Neuronal stem cell (in vitro differentiated cells): Measurements from ENCODE around the gene IFI27.

ENCODE experiments used
- DNase-seq: peaks from one replicate; pipeline ENCODE4 v3.0.0-alpha.2; 2013; ENCODE audit warnings: low spot score
- H2AFZ ChIP-seq: one replicate; pipeline ENCODE4 v1.6.1; 2013; ENCODE audit warnings: mild to moderate bottlenecking, low read length, inconsistent platforms
- H2AK5ac ChIP-seq: 2 replicates; pipeline ENCODE4 v1.6.1; 2013; ENCODE audit warnings: low read depth, mild to moderate bottlenecking, inconsistent platforms, low read length, moderate library complexity, mixed read lengths
- H2BK120ac ChIP-seq: 2 replicates; pipeline ENCODE4 v1.6.1; 2013; ENCODE audit warnings: low read depth, mild to moderate bottlenecking, inconsistent platforms, low read length, moderate library complexity, mixed read lengths
- H2BK12ac ChIP-seq: one replicate; pipeline ENCODE4 v1.6.1; 2013; ENCODE audit warnings: low read length, inconsistent platforms
- H2BK15ac ChIP-seq: 2 replicates; pipeline ENCODE4 v1.6.1; 2013; ENCODE audit warnings: mild to moderate bottlenecking, low read length, inconsistent platforms, mixed read lengths
- H2BK5ac ChIP-seq: one replicate; pipeline ENCODE4 v1.6.1; 2013; ENCODE audit warnings: inconsistent platforms, mild to moderate bottlenecking, low read length, moderate library complexity
- H3K14ac ChIP-seq: one replicate; pipeline ENCODE4 v1.6.1; 2013; ENCODE audit warnings: low read length, inconsistent platforms
- H3K18ac ChIP-seq: 2 replicates; pipeline ENCODE4 v1.6.1; 2013; ENCODE audit warnings: low read length, inconsistent platforms
- H3K23ac ChIP-seq: 2 replicates; pipeline ENCODE4 v1.6.1; 2013; ENCODE audit warnings: low read depth, mild to moderate bottlenecking, mixed read lengths, low read length, inconsistent platforms; ENCODE audit not compliant: poor library complexity
- H3K27ac ChIP-seq: replicated peaks from 3 replicates; pipeline ENCODE4 v1.5.1; 2013; ENCODE audit warnings: low read length, inconsistent platforms
- H3K27me3 ChIP-seq, 3 experiments: 2 replicates each; pipeline ENCODE4 v1.6.1; 2013; ENCODE audit warnings: low read length in 3 of 3, mild to moderate bottlenecking in 2 of 3, inconsistent platforms in 1 of 3, low read depth in 1 of 3, mixed read lengths in 1 of 3, moderate library complexity in 1 of 3; ENCODE audit not compliant: control insufficient read depth in 3 of 3, insufficient read depth in 3 of 3
- H3K36me3 ChIP-seq, 2 donors: replicated peaks in 1 of 2; 2 replicates each; pipeline ENCODE4 v1.6.1; 2013; ENCODE audit warnings: low read length in 2 of 2; ENCODE audit not compliant: control insufficient read depth in 2 of 2, insufficient read depth in 2 of 2
- H3K4ac ChIP-seq: 2 replicates; pipeline ENCODE4 v1.6.1; 2013; ENCODE audit warnings: inconsistent platforms, mild to moderate bottlenecking, low read length, moderate library complexity
- H3K4me1 ChIP-seq, 2 donors: 1 replicate in 1 of 2; 2 replicates in 1 of 2; pipeline ENCODE4 v1.6.1; 2013; ENCODE audit warnings: low read length in 2 of 2, low read depth in 1 of 2; ENCODE audit not compliant: control insufficient read depth in 2 of 2, insufficient read depth in 1 of 2
- H3K4me2 ChIP-seq: one replicate; pipeline ENCODE4 v1.6.1; 2013; ENCODE audit warnings: mild to moderate bottlenecking, low read length, inconsistent platforms; ENCODE audit not compliant: insufficient read depth, poor library complexity, severe bottlenecking
- H3K4me3 ChIP-seq, 2 donors: 2 replicates each; pipeline ENCODE4 v1.5.1; 2013; ENCODE audit warnings: low read length in 2 of 2, mild to moderate bottlenecking in 2 of 2, inconsistent platforms in 1 of 2, moderate library complexity in 1 of 2
- H3K79me1 ChIP-seq: one replicate; pipeline ENCODE4 v1.6.1; 2013; ENCODE audit warnings: low read depth, mild to moderate bottlenecking, inconsistent platforms, low read length, moderate library complexity
- H3K9ac ChIP-seq: one replicate; pipeline ENCODE4 v1.6.1; 2013; ENCODE audit warnings: mild to moderate bottlenecking, low read depth, low read length, inconsistent platforms; ENCODE audit not compliant: poor library complexity
- H3K9me3 ChIP-seq, 2 donors: replicated peaks in 1 of 2; 2 replicates each; pipeline versions ENCODE3 to v1.6.1; 2013; ENCODE audit warnings: low read length in 2 of 2, mild to moderate bottlenecking in 2 of 2, inconsistent platforms in 1 of 2, low read depth in 1 of 2, mixed read lengths in 1 of 2, moderate library complexity in 1 of 2; ENCODE audit not compliant: control insufficient read depth in 2 of 2, insufficient read depth in 1 of 2
- H4K8ac ChIP-seq: one replicate; pipeline ENCODE4 v1.6.1; 2013; ENCODE audit warnings: low read depth, mild to moderate bottlenecking, inconsistent platforms, low read length, moderate library complexity
- H4K91ac ChIP-seq: one replicate; pipeline ENCODE4 v1.6.1; 2013; ENCODE audit warnings: low read length, low read depth, mild to moderate bottlenecking, inconsistent platforms; ENCODE audit not compliant: poor library complexity
- WGBS, 2 donors: extraction: QIAGEN DNeasy Blood & Tissue Kit; methylation state at CpG; one replicate each; pipeline ENCODE4 v1.1.7; 2013; ENCODE audit warnings: missing lambda C conversion rate in 2 of 2, mixed read lengths in 1 of 2; ENCODE audit not compliant: insufficient read length in 2 of 2, insufficient replicate concordance in 1 of 2; ENCODE audit errors: extremely low coverage in 2 of 2; 5-methylcytosine and 5-hydroxymethylcytosine counted together

The IFI27 gene

DNA sequence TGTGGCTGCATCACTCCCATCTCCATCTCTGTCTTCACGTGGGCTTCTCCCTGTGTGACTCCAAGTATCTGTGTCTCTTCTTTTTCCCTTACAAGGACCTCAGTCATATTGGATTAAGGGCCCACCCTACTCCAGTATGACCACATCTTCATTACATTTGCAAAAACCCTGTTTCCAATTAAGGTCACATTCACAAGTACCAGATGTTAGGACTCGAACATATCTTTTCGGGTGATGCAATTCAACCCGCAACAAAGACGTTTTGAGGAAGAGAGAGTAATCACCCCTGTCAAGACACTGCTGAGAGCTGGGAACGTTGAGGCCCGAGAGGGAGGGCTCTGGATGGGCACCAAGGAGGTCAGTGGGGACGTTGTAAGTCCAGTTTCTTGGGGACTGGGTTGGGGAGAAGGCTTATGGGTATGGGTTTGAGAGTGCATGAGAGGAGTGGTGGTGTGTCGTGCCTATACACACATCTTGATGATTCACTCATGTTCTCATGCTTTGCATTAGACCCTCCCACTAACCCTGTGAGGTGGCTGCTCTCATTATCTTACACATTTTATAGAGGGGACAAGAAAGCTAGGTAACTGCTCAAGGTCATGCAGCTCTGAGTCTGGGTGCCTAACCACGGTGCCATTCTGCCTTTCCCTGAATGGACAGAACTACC is 12.1 kb upstream of the IFI27 start:
- H3K36me3 ChIP-seq, result peaks cover 0 to 32% of the 10 kb centered on the region in 2 donors
- no peak overlapping the region for H2AK5ac ChIP-seq
- H4K91ac ChIP-seq, result no peak overlapping the region
- no peak overlapping the region for H2AFZ ChIP-seq
- DNase-seq, result no peak
- H2BK120ac ChIP-seq, result peak overlapping the region; percentile 7
- no peaks in the 10 kb centered on the region for H3K79me1 ChIP-seq
- no peak overlapping the region for H2BK5ac ChIP-seq
- no peak overlapping the region for H2BK12ac ChIP-seq
- no peaks in the 10 kb centered on the region for H3K4me1 ChIP-seq
- no peak overlapping the region for H3K27ac ChIP-seq
- no peak overlapping the region for H3K4me3 ChIP-seq
- H3K23ac ChIP-seq, result no peak overlapping the region
- no CpG with 5 or more reads among the region's 10 CpGs for WGBS, 2 donors
- H4K8ac ChIP-seq, result no peak overlapping the region
- no peak overlapping the region for H3K18ac ChIP-seq
- H2BK15ac ChIP-seq, result no peak overlapping the region
- H3K9me3 ChIP-seq, result no peaks in the 10 kb centered on the region
- H3K4me2 ChIP-seq, result no peak overlapping the region
- no peaks in the 10 kb centered on the region for H3K27me3 ChIP-seq
- H3K4ac ChIP-seq, result no peak overlapping the region
- no peak overlapping the region for H3K14ac ChIP-seq
- no peak overlapping the region for H3K9ac ChIP-seq

DNA sequence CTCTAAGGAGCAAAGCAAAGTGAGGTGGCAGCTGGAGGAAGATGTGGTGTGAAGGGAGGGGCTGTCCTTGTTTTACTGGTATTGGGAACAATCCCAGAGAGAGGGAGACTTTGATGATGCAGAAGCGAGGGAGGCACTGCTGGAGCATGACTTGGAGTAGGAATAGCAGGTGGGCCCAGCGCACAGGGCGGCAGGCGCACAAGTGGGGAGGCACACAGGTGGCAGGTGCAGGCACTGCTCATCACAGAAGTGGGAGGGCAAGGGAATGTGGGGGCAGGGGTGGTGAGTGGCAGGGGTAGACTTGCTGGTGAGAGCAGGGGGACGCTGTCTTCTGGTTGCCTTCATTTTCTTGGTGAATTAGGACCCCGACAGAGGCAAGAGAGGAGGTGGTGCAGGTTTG is 11.5 kb upstream of the IFI27 start:
- DNase-seq, result no peak
- no peak overlapping the region for H3K23ac ChIP-seq
- no peak overlapping the region for H3K9ac ChIP-seq
- no peaks in the 10 kb centered on the region for H3K4me1 ChIP-seq
- H4K8ac ChIP-seq, result no peak overlapping the region
- WGBS, 2 donors, result no CpG with 5 or more reads among the region's 6 CpGs
- peaks cover 0 to 32% of the 10 kb centered on the region in 2 donors for H3K36me3 ChIP-seq
- no peak overlapping the region for H3K4me3 ChIP-seq
- no peak overlapping the region for H3K4ac ChIP-seq
- H2AK5ac ChIP-seq, result no peak overlapping the region
- no peak overlapping the region for H3K18ac ChIP-seq
- no peak overlapping the region for H2BK5ac ChIP-seq
- H3K27me3 ChIP-seq, result no peaks in the 10 kb centered on the region
- no peak overlapping the region for H2BK15ac ChIP-seq
- H3K14ac ChIP-seq, result no peak overlapping the region
- H2BK12ac ChIP-seq, result no peak overlapping the region
- no peak overlapping the region for H3K27ac ChIP-seq
- H3K4me2 ChIP-seq, result no peak overlapping the region
- peak overlapping the region; percentile 7 for H2BK120ac ChIP-seq
- H4K91ac ChIP-seq, result no peak overlapping the region
- no peaks in the 10 kb centered on the region for H3K9me3 ChIP-seq
- no peaks in the 10 kb centered on the region for H3K79me1 ChIP-seq
- no peak overlapping the region for H2AFZ ChIP-seq

DNA sequence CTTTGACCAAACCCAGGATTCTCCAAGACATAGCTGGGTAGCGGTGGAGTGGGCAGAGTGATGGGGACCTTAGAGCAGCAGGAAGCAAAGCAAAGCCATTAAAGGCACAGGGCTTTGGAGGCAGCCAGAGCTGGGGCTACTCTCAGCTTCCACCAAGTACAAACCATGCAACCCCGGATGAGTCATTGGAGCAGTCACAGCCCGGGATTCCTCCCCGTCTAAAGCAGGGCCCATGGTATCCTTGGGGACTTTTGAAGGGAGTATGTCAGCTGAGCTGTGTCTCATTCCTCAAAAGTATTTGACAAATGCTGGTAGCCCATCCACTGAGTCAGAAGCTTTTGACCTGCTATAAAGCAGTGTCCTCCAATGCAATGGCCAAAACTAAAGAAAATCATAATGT is 9.7 kb upstream of the IFI27 start:
- Histone ChIP-seq H2BK120ac (no peak overlapping the region), H3K23ac (no peak overlapping the region), H4K91ac (no peak overlapping the region), H2BK15ac (no peak overlapping the region), H3K27me3 (no peaks in the 10 kb centered on the region), H3K4ac (no peak overlapping the region), H3K36me3 (peaks cover 0 to 35% of the 10 kb centered on the region in 2 donors), H3K4me1 (peaks cover 0 to 1% of the 10 kb centered on the region in 2 donors), H3K18ac (no peak overlapping the region), H3K9me3 (no peaks in the 10 kb centered on the region), H4K8ac (no peak overlapping the region), H2BK5ac (no peak overlapping the region), H2BK12ac (no peak overlapping the region), H3K4me3 (no peak overlapping the region), H3K79me1 (no peaks in the 10 kb centered on the region), H3K14ac (no peak overlapping the region), H2AK5ac (no peak overlapping the region), H3K27ac (no peak overlapping the region), H3K4me2 (no peak overlapping the region), H2AFZ (no peak overlapping the region), H3K9ac (no peak overlapping the region)
- DNase-seq, result no peak
- WGBS, 2 donors, result no CpG with 5 or more reads among the region's 4 CpGs

DNA sequence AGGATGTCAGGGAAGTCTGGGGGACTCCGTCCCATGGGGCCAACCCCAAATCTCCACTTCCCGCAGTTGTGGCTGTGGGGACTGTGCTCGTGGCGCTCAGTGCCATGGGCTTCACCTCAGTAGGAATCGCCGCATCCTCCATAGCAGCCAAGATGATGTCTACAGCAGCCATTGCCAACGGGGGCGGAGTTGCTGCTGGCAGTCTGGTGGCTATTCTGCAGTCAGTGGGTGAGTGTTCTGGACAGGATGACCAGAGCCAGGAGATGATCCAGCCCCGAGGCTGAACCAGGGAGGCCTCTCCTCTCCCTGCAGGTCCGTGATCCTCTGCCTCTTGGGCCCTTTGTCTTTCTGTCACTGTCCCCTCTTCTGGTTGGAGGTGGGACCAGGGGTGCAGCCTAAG is 8.8 kb upstream of the IFI27 start:
- no peak overlapping the region for H2BK15ac ChIP-seq
- peaks cover 0 to 1% of the 10 kb centered on the region in 2 donors for H3K4me1 ChIP-seq
- H2AFZ ChIP-seq, result no peak overlapping the region
- no peak overlapping the region for H3K4me2 ChIP-seq
- no peak overlapping the region for H2BK5ac ChIP-seq
- no peak overlapping the region for H3K14ac ChIP-seq
- WGBS, 2 donors, result no CpG with 5 or more reads among the region's 10 CpGs
- no peak overlapping the region for H2BK12ac ChIP-seq
- no peaks in the 10 kb centered on the region for H3K79me1 ChIP-seq
- H4K91ac ChIP-seq, result no peak overlapping the region
- no peak overlapping the region for H3K18ac ChIP-seq
- H2AK5ac ChIP-seq, result no peak overlapping the region
- no peak overlapping the region for H3K9ac ChIP-seq
- DNase-seq, result no peak
- no peak overlapping the region for H4K8ac ChIP-seq
- no peaks in the 10 kb centered on the region for H3K27me3 ChIP-seq
- no peak overlapping the region for H3K23ac ChIP-seq
- H3K9me3 ChIP-seq, result no peaks in the 10 kb centered on the region
- H3K36me3 ChIP-seq, result peaks cover 0 to 34% of the 10 kb centered on the region in 2 donors
- no peak overlapping the region for H3K27ac ChIP-seq
- H2BK120ac ChIP-seq, result no peak overlapping the region
- H3K4ac ChIP-seq, result no peak overlapping the region
- H3K4me3 ChIP-seq, result no peak overlapping the region
